ENCODE measurements around the gene AGO4.
"Not testable (repeated sequence)": the region's sequence is repeated elsewhere in the genome, so short reads cannot be mapped to it uniquely, and the experiment has no call there.

Gene AGO4

GRCh38 chr1:35807614-35808449 is at the start of gene AGO4:
TSS of gene AGO4 (plus strand) at chr1:35808016. CDS start at chr1:35808417, 401 bp downstream.
- no peak for DNase-seq (ENCODE audit: extremely low read depth in 1 of 2, low read depth in 1 of 2)

GRCh38 chr1:35762141-35762540 is 45.7 kb upstream of the AGO4 start:
- DNase-seq (ENCODE audit: extremely low read depth in 1 of 2, low read depth in 1 of 2), result no peak

GRCh38 chr1:35763201-35763600 is 44.6 kb upstream of the AGO4 start:
- DNase-seq (ENCODE audit: extremely low read depth in 1 of 2, low read depth in 1 of 2), result no peak

GRCh38 chr1:35764283-35764682 is 43.5 kb upstream of the AGO4 start:
- DNase-seq (ENCODE audit: extremely low read depth in 1 of 2, low read depth in 1 of 2), result no peak

- DNase-seq (ENCODE audit: extremely low read depth in 1 of 2, low read depth in 1 of 2), result no peak
These were observed 39.2 kb upstream of the AGO4 start for GRCh38 chr1:35768350-35769187.

- peak; percentile 43 to 65 for DNase-seq (ENCODE audit: extremely low read depth in 1 of 2, low read depth in 1 of 2)
These were observed 38.5 kb upstream of the AGO4 start for GRCh38 chr1:35769188-35769758.

- DNase-seq (ENCODE audit: extremely low read depth in 1 of 2, low read depth in 1 of 2), result no peak
These were observed 34.1 kb upstream of the AGO4 start for GRCh38 chr1:35773711-35774110.

GRCh38 chr1:35776172-35776571 is 31.6 kb upstream of the AGO4 start:
- not testable (repeated sequence) for DNase-seq (ENCODE audit: extremely low read depth in 1 of 2, low read depth in 1 of 2)

- DNase-seq (ENCODE audit: extremely low read depth in 1 of 2, low read depth in 1 of 2), result no peak
These were observed 30.7 kb upstream of the AGO4 start for GRCh38 chr1:35777109-35777508.

- no peak for DNase-seq (ENCODE audit: extremely low read depth in 1 of 2, low read depth in 1 of 2)
These were observed 24.7 kb upstream of the AGO4 start for GRCh38 chr1:35783055-35783583.

GRCh38 chr1:35784364-35784763 is 23.5 kb upstream of the AGO4 start:
- DNase-seq (ENCODE audit: extremely low read depth in 1 of 2, low read depth in 1 of 2), result not testable (repeated sequence)

- DNase-seq (ENCODE audit: extremely low read depth in 1 of 2, low read depth in 1 of 2), result no peak
These were observed 19.7 kb upstream of the AGO4 start for GRCh38 chr1:35788139-35788538.

- DNase-seq (ENCODE audit: extremely low read depth in 1 of 2, low read depth in 1 of 2), result no peak
These were observed 17.1 kb upstream of the AGO4 start for GRCh38 chr1:35790670-35791069.

GRCh38 chr1:35795295-35795694 is 12.5 kb upstream of the AGO4 start:
- no peak for DNase-seq (ENCODE audit: extremely low read depth in 1 of 2, low read depth in 1 of 2)

- no peak for DNase-seq (ENCODE audit: extremely low read depth in 1 of 2, low read depth in 1 of 2)
These were observed 10.4 kb upstream of the AGO4 start for GRCh38 chr1:35797380-35797779.

GRCh38 chr1:35798019-35798418 is 9.8 kb upstream of the AGO4 start:
- DNase-seq (ENCODE audit: extremely low read depth in 1 of 2, low read depth in 1 of 2), result not testable (repeated sequence)

GRCh38 chr1:35800167-35800887 is 7.5 kb upstream of the AGO4 start:
- DNase-seq (ENCODE audit: extremely low read depth in 1 of 2, low read depth in 1 of 2), result not testable (repeated sequence)

- no peak for DNase-seq (ENCODE audit: extremely low read depth in 1 of 2, low read depth in 1 of 2)
These were observed 766 bp downstream of the AGO4 start for GRCh38 chr1:35808450-35809113.

- DNase-seq (ENCODE audit: extremely low read depth in 1 of 2, low read depth in 1 of 2), result no peak
These were observed 1.6 kb downstream of the AGO4 start for GRCh38 chr1:35809114-35810095.
